Esophagus squamous epithelium (tissue), 5 donors: ENCODE measurements around the gene OR52I1. TPM values are rescaled to one million over a fixed set of nuclear protein-coding genes. Genes with fewer than 3 reads are reported as not detected.
A peak's percentile ranks its signal among the peaks of the same experiment; 100 is the strongest.

Experiments
- DNase-seq: peaks from one replicate; lab custom pipeline; 2025; lab: John Stamatoyannopoulos, UW
- H3K27ac ChIP-seq, 4 donors: fragments of 200-600 bp; sonication (generic); one replicate each; pipeline ENCODE4 v1.5.1; 2016 to 2019; ENCODE audit warnings: mild to moderate bottlenecking in 1 of 4
- H3K27me3 ChIP-seq, 4 donors: fragments of 200-600 bp; sonication (generic); 1 replicate in 3 of 4; 2 replicates in 1 of 4; pipeline versions ENCODE4 v1.5.1 to v1.6.0; 2017 to 2021; ENCODE audit warnings: antibody characterized with exemption in 1 of 4
- H3K36me3 ChIP-seq, 3 donors: fragments of 200-600 bp; sonication (generic); one replicate each; pipeline ENCODE4 v1.5.1; 2016 to 2019
- H3K4me1 ChIP-seq, 3 donors: fragments of 200-600 bp; sonication (generic); one replicate each; pipeline ENCODE4 v1.5.1; 2017 to 2019
- H3K4me3 ChIP-seq, 4 donors: fragments of 200-600 bp; sonication (generic); 1 replicate in 3 of 4; 2 replicates in 1 of 4; pipeline ENCODE4 v1.5.1; 2016 to 2019; ENCODE audit warnings: mild to moderate bottlenecking in 2 of 4, moderate library complexity in 1 of 4
- H3K9me3 ChIP-seq, 3 donors: fragments of 200-600 bp; sonication (generic); one replicate each; pipeline ENCODE4 v1.5.1; 2016 to 2019
- CTCF ChIP-seq, 6 experiments: fragments of 450-650 bp in 4 of 6; fragments of 200-600 bp in 2 of 6; sonication (generic) in 2 of 6; IDR thresholded peaks; one replicate each; pipeline ENCODE4 v1.5.1; 2016 to 2019; ENCODE audit warnings: antibody characterized with exemption in 6 of 6, mild to moderate bottlenecking in 4 of 6, moderate library complexity in 4 of 6
- POLR2A ChIP-seq, 4 donors: fragments of 450-650 bp; IDR thresholded peaks; one replicate each; pipeline ENCODE4 v1.6.1; 2017; ENCODE audit warnings: antibody characterized with exemption in 4 of 4, mild to moderate bottlenecking in 4 of 4, moderate library complexity in 3 of 4
- WGBS, 2 donors: methylation state at CpG; one replicate each; pipeline ENCODE4 v1.1.5; 2018; 5-methylcytosine and 5-hydroxymethylcytosine counted together
- intact Hi-C: fragments of 100-400 bp; cut with DNase I; formaldehyde crosslinking; loops from one replicate; pipeline ENCODE4 v1.15.0; 2022
- total RNA-seq, 4 donors: library from RNA; depleted of rRNA; stranded (reverse); fragments of >200 nt; gene quantifications; one replicate each; pipeline ENCODE4 v1.1.0, GENCODE V29; 2016
- donor health status: DM: yes; HTN: yes; CAD: no.

The OR52I1 gene
- total RNA-seq, 4 donors from 2014 or later = not detected

DNA sequence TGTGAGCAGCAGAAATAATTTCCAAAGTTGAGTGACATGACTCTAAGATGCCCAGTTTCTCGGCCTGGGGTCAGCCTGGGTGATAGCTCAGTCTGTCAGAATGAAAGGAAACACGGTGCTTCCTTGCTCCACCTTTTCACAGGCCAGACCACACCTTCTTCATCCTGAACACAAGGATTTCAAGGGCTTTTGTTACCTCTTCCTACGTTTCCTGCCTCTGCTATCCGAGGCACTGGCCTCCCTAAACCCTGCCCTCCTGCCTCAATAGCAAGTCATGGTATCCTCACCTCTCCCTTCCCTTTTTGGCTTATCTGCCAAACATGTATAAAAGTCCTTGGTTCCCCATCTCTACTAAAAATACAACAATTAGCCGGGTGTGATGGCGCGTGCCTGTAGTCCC, 48.2 kb downstream of the OR52I1 start:
- no peaks in the 10 kb centered on the region for H3K36me3 ChIP-seq
- intact Hi-C loops = no loop called here
- H3K4me3 ChIP-seq = no peak overlapping the region
- WGBS, 2 donors = 55 to 61% methylated on average over 4 of the region's 7 CpGs
- peaks cover 0 to 3% (median 3%) of the 10 kb centered on the region in 3 donors for H3K4me1 ChIP-seq
- H3K27me3 ChIP-seq = peaks cover 0 to 7% (median 0%) of the 10 kb centered on the region in 4 donors
- no peak overlapping the region for H3K27ac ChIP-seq
- TF ChIP-seq CTCF (IDR thresholded peaks at IDR 0.05) (no peak), POLR2A (IDR thresholded peaks at IDR 0.05) (no peak)
- no peak for DNase-seq
- H3K9me3 ChIP-seq = no peaks in the 10 kb centered on the region

- Histone ChIP-seq H3K4me3 (no peak overlapping the region), H3K9me3 (no peaks in the 10 kb centered on the region), H3K27me3 (no peaks in the 10 kb centered on the region), H3K4me1 (peaks cover 0 to 5% (median 0%) of the 10 kb centered on the region in 3 donors), H3K36me3 (no peaks in the 10 kb centered on the region), H3K27ac (peak overlapping the region in 1 of 4 donors; percentile 2)
- DNase-seq = no peak
- TF ChIP-seq CTCF (IDR thresholded peaks at IDR 0.05) = no peak
- TF ChIP-seq POLR2A (IDR thresholded peaks at IDR 0.05) = no peak
- intact Hi-C loops = no loop called here
- WGBS, 2 donors = 23 to 35% methylated on average over 5 of the region's 5 CpGs
Measured at GRCh38 chr11:4643076-4643475, 49.2 kb downstream of the OR52I1 start.

- H3K4me3 ChIP-seq = peak within 1 kb of the TSS in 1 of 4 donors; percentile 26
- no peaks in the 10 kb centered on the region for H3K36me3 ChIP-seq
- TF ChIP-seq CTCF (IDR thresholded peaks at IDR 0.05) (no peak), POLR2A (IDR thresholded peaks at IDR 0.05) (no peak)
- DNase-seq = no peak
- 54 to 84% methylated on average over 2 to 3 of the region's 3 CpGs for WGBS, 2 donors
- no peaks in the 10 kb centered on the region for H3K27me3 ChIP-seq
- H3K4me1 ChIP-seq = peaks cover 0 to 5% (median 0%) of the 10 kb centered on the region in 3 donors
- intact Hi-C loops = no loop called here
- H3K9me3 ChIP-seq = no peaks in the 10 kb centered on the region
- peak within 1 kb of the TSS in 1 of 4 donors; percentile 14 for H3K27ac ChIP-seq
Measured at GRCh38 chr11:4643682-4644081, 49.8 kb downstream of the OR52I1 start, which contains the start of gene OR51E1. Gene OR51E1 (plus strand): TSS chr11:4643982. CDS start chr11:4652527, 8,545 bp downstream.

- H3K36me3 ChIP-seq = no peaks in the 10 kb centered on the region
- H3K4me3 ChIP-seq = peak overlapping the region in 1 of 4 donors; percentile 26
- intact Hi-C loops = no loop called here
- DNase-seq = no peak
- H3K27me3 ChIP-seq = no peaks in the 10 kb centered on the region
- peaks cover 0 to 5% (median 0%) of the 10 kb centered on the region in 3 donors for H3K4me1 ChIP-seq
- WGBS, 2 donors = 50 to 63% methylated on average over 4 of the region's 4 CpGs
- no peak overlapping the region for H3K27ac ChIP-seq
- H3K9me3 ChIP-seq = no peaks in the 10 kb centered on the region
- no peak for TF ChIP-seq POLR2A (IDR thresholded peaks at IDR 0.05)
- no peak for TF ChIP-seq CTCF (IDR thresholded peaks at IDR 0.05)
Measured at GRCh38 chr11:4644233-4644632, 50.4 kb downstream of the OR52I1 start.

Other genes with a start within 250 kb of the OR52I1 start
- not detected for gene OR52B4, start 225.7 kb upstream of the OR52I1 start, total RNA-seq
- gene TRIM21, start 200.3 kb upstream of the OR52I1 start, total RNA-seq = 10 to 100 TPM in 2 of 4 donors, 1 to 10 TPM in 2; 7.5 to 15.9 (median 10.1) TPM
- gene OR52K2, start 144.7 kb upstream of the OR52I1 start, total RNA-seq = not detected
- gene OR52K1, start 111.4 kb upstream of the OR52I1 start, total RNA-seq = not detected
- not detected for gene OR52M1, start 48.8 kb upstream of the OR52I1 start, total RNA-seq
- not detected for gene OR52I2, start 12.3 kb upstream of the OR52I1 start, total RNA-seq
- 10 to 100 TPM in 2 of 4 donors, 1 to 10 TPM in 2; 6.2 to 12.1 (median 10.0) TPM for gene TRIM68, start 14.2 kb downstream of the OR52I1 start, total RNA-seq
- gene OR51D1, start 43.4 kb downstream of the OR52I1 start, total RNA-seq = not detected
- under 1 TPM in 1 of 4 donors, not detected in 3; 0.12 TPM for gene OR51E1, start 49.9 kb downstream of the OR52I1 start, total RNA-seq
- gene OR51E2, start 103.8 kb downstream of the OR52I1 start, total RNA-seq = under 1 TPM in 1 of 4 donors, not detected in 3; 0.21 TPM
- gene MMP26, start 110.7 kb downstream of the OR52I1 start, total RNA-seq = not detected
- not detected for gene OR51F1, start 175.9 kb downstream of the OR52I1 start, total RNA-seq
- not detected for gene OR52R1, start 210.3 kb downstream of the OR52I1 start, total RNA-seq
- gene OR51F2, start 227.3 kb downstream of the OR52I1 start, total RNA-seq = not detected